HG02885 (cell line): ENCODE data around the gene HSCB.
"Not testable (repeated sequence)": the region's sequence is repeated elsewhere in the genome, so short reads cannot be mapped to it uniquely, and the experiment has no call there.

Source experiments
- ATAC-seq: cut with Tn5 transposase; IDR thresholded peaks from one replicate; pipeline ENCODE4 v1.9.1; 2021; ENCODE audit warnings: mild to moderate bottlenecking; ENCODE audit not compliant: unreplicated experiment, poor library complexity

HSCB gene, protein sequence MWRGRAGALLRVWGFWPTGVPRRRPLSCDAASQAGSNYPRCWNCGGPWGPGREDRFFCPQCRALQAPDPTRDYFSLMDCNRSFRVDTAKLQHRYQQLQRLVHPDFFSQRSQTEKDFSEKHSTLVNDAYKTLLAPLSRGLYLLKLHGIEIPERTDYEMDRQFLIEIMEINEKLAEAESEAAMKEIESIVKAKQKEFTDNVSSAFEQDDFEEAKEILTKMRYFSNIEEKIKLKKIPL

GRCh38 chr22:28741785-28742561 is at the start of gene HSCB, which contains the start of gene CHEK2:
Gene HSCB (plus strand): TSS chr22:28742039. CDS start chr22:28742096, 57 bp downstream.
Gene CHEK2 (minus strand): TSS chr22:28741820. CDS start chr22:28734721, 7,099 bp downstream.
- peak; percentile 94 for ATAC-seq

DNA sequence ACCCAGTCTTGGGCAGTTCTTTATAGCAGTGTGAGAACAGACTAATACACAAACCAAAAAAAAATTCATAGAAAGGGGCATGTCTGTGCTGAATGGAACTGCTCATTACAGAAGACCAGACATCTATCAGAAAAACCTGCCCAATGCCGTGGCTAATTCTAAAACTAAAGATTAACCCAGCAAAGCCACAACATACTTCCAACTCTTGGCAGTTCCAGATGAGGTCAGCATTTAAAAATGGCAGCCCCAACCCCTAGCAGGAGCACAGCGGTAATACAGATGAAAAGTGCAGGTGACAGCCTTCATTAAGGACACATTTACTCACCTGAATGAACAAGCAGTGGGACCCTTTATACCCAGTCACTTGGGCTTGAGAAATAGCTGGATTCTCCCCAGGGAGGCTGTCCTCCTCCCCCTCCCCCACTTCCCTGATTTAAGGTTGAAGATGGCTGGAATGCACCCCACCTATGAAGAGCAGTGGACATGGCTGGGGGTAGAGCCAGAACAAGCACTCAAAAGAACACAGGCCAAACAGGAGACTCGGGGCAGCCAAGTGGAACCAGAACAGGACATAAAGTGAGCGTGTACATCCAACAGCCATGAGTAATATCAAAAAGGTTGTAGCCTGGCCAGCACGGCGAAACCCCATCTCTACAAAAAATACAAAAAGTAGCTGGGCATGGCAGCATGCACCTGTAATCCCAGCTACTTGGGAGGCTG is 48.6 kb upstream of the HSCB start:
- ATAC-seq, result not testable (repeated sequence)

DNA sequence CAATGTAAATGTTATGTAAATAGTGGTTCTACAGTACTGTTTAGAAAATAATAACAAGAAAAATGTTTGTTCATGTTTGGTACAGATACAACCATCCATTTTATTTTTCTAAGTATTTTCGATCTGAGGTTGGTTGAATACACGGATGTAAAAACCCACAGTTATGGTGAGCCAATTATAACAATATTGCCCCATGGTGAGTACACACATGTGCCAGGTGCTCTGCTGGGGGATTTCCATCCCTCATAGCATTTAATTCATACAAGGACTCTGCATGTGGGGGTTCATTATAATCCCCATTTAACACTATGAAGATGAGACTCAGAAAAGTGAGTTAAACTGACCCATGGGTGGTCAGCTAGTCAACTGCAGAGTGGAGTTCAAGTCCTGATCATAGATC is 38.9 kb upstream of the HSCB start:
- no peak for ATAC-seq

GRCh38 chr22:28703436-28703835 is 38.4 kb upstream of the HSCB start:
- no peak for ATAC-seq

GRCh38 chr22:28706845-28707244 is 35.0 kb upstream of the HSCB start:
- ATAC-seq, result no peak

GRCh38 chr22:28710107-28710506 is 31.7 kb upstream of the HSCB start:
- ATAC-seq, result no peak

GRCh38 chr22:28710576-28711191 is 31.2 kb upstream of the HSCB start:
- ATAC-seq, result no peak

GRCh38 chr22:28711341-28711740 is 30.5 kb upstream of the HSCB start:
- ATAC-seq, result no peak

GRCh38 chr22:28711820-28712777 is 29.7 kb upstream of the HSCB start:
- no peak for ATAC-seq

GRCh38 chr22:28714043-28714628 is 27.7 kb upstream of the HSCB start:
- ATAC-seq, result no peak

GRCh38 chr22:28715611-28716010 is 26.2 kb upstream of the HSCB start:
- ATAC-seq, result no peak

- ATAC-seq, result no peak
Observed at GRCh38 chr22:28716686-28717085, 25.2 kb upstream of the HSCB start.

GRCh38 chr22:28718044-28718443 is 23.8 kb upstream of the HSCB start:
- no peak for ATAC-seq

DNA sequence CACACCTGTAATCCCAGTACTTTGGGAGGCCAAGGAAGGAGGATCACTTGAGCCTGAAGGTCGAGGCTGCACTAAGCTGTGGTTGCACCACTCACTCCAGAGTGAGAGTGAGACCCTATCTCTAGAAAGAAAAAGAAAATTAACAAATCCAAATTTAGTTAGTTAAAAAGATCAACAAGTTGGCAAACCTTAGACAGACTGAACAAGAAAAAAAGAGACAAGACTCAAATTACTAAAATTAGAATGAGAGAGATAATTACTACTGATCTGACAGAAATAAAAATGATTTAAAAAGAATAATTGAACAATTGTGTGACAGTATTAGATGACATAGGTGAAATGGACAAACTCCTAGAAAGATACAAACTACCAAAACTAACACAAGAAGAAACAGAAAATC is 13.8 kb upstream of the HSCB start:
- no peak for ATAC-seq

DNA sequence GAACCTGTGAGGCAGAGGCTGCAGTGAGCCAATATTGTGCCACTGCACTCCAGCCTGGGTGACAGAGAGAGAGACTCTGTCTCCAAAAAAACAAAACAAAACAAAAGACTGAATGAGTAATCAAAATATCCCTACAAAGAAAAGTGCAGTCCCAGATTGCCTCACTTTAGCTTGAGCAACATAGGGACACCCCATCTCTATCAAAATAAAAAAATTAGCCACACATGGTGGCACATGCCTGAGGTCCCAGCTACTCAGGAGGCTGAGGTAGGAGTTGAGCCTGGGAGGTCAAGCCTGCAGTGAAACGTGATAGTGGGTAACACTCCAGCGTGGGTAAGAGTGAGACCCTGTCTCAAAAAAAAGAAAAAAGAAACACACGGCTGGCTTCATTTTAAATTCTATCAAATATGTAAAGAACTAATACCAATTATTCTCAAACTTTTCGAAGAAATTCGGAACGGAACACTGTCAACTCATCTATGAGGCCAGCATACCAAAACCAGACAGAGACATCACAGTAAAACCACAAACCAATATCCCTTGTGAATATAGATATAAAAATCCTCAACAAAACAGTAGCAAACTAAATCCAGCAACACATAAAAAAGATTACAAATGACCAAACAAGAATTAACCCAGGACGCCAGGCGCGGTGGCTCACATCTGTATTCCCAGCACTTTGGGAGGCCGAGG is 13.1 kb upstream of the HSCB start:
- no peak for ATAC-seq

- no peak for ATAC-seq
Observed at GRCh38 chr22:28730179-28730578, 11.7 kb upstream of the HSCB start.

DNA sequence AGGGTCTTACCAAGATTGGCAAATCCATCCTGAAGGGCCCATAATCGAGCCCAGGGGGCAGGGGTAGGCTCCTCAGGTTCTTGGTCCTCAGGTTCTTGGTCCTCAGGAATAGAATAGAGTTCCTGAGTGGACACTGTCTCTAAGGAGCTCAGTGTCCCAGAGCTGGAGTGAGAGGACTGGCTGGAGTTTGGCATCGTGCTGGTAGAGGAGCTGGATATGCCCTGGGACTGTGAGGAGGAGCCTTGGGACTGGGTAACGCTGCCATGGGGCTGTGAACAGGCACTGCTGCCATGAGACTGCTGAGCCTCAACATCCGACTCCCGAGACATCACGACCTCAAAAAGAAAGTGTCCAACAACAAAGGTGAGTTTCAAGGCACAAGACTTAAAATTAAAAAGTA is 7.4 kb upstream of the HSCB start:
- ATAC-seq, result no peak

- no peak for ATAC-seq
Observed at GRCh38 chr22:28736301-28737155, 5.3 kb upstream of the HSCB start.
